ENCODE measurements around the gene PRLR.
"Not testable (repeated sequence)": the region's sequence is repeated elsewhere in the genome, so short reads cannot be mapped to it uniquely, and the experiment has no call there.

The PRLR gene

GRCh38 chr5:35230038-35230611 lies at the start of gene PRLR:
PRLR (minus strand) TSS chr5:35230487; CDS start chr5:35089620, 140,867 bp downstream.
- DNase-seq, result no peak

- no peak for DNase-seq
Measured at GRCh38 chr5:35274839-35275509, 44.7 kb upstream of the PRLR start.

- DNase-seq, result no peak
Measured at GRCh38 chr5:35269006-35269405, 38.7 kb upstream of the PRLR start.

- no peak for DNase-seq
Measured at GRCh38 chr5:35266276-35266675, 36.0 kb upstream of the PRLR start.

GRCh38 chr5:35264509-35264908 lies 34.2 kb upstream of the PRLR start:
- no peak for DNase-seq

GRCh38 chr5:35263266-35263877 lies 33.1 kb upstream of the PRLR start:
- DNase-seq, result no peak

- no peak for DNase-seq
Measured at GRCh38 chr5:35253582-35253981, 23.3 kb upstream of the PRLR start.

GRCh38 chr5:35252963-35253362 lies 22.7 kb upstream of the PRLR start:
- no peak for DNase-seq

GRCh38 chr5:35248843-35249780 lies 18.8 kb upstream of the PRLR start:
- no peak for DNase-seq

- no peak for DNase-seq
Measured at GRCh38 chr5:35247648-35248034, 17.4 kb upstream of the PRLR start.

GRCh38 chr5:35246900-35247647 lies 16.8 kb upstream of the PRLR start:
- no peak for DNase-seq

- DNase-seq, result no peak
Measured at GRCh38 chr5:35246411-35246810, 16.1 kb upstream of the PRLR start.

- DNase-seq, result not testable (repeated sequence)
Measured at GRCh38 chr5:35245371-35245770, 15.1 kb upstream of the PRLR start.

GRCh38 chr5:35244171-35244570 lies 13.9 kb upstream of the PRLR start:
- DNase-seq, result no peak

GRCh38 chr5:35242702-35243258 lies 12.5 kb upstream of the PRLR start:
- no peak for DNase-seq

- no peak for DNase-seq
Measured at GRCh38 chr5:35240892-35241291, 10.6 kb upstream of the PRLR start.

- DNase-seq, result no peak
Measured at GRCh38 chr5:35239911-35240610, 9.8 kb upstream of the PRLR start.

- no peak for DNase-seq
Measured at GRCh38 chr5:35239476-35239875, 9.2 kb upstream of the PRLR start.

- DNase-seq, result no peak
Measured at GRCh38 chr5:35237580-35238376, 7.5 kb upstream of the PRLR start.

- DNase-seq, result no peak
Measured at GRCh38 chr5:35236770-35237169, 6.5 kb upstream of the PRLR start.

GRCh38 chr5:35233601-35234000 lies 3.3 kb upstream of the PRLR start:
- no peak for DNase-seq
